Measurements from ENCODE around the gene RAB7A.
A peak's percentile ranks its signal among the peaks of the same experiment; 100 is the strongest.

The RAB7A gene

GRCh38 chr3:128858167-128858566 is 132.2 kb downstream of the RAB7A start:
- DNase-seq: no peak

GRCh38 chr3:128859630-128860029 is 133.6 kb downstream of the RAB7A start:
- no peak for DNase-seq

- no peak for DNase-seq
Observed at GRCh38 chr3:128861491-128861890, 135.5 kb downstream of the RAB7A start.

- DNase-seq: peak; percentile 2
Observed at GRCh38 chr3:128863560-128863959, 137.6 kb downstream of the RAB7A start.

Measured in KG1 (cell line).